ENCODE measurements around the gene FRMD1.

DNA sequence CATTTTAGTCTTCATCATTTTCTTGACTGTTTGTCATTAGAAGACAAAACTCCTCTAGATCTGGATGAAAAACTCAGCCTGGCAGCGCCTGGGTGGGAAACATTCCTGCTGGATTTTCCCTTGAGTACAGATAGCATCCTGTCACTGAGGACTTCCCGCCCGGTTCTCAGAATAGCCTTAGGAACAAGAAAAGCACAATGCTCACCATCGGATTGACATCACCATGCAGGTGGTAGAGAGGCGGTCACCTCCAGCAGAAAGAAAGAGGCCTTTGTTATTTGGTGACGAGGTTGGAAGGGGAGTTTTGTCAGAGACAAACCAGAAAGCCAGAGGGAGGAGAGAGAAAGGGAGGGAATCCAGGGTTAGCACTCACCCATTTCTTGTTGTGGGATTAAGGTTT is 41.8 kb downstream of the FRMD1 start:
- no peak for TF ChIP-seq EZH2 (IDR thresholded peaks at IDR 0.05)
- TF ChIP-seq POLR2AphosphoS5 (IDR thresholded peaks at IDR 0.05; ENCODE audit: borderline replicate concordance, low read depth, low read length): no peak
- TF ChIP-seq FOXP2 (optimal IDR thresholded peaks at IDR 0.05; ENCODE audit: control extremely low read depth, extremely low read length, insufficient read depth): no peak
